Mesendoderm (in vitro differentiated cells): ENCODE measurements around the gene MRPL51.
A peak's percentile ranks its signal among the peaks of the same experiment; 100 is the strongest.
"Not testable (repeated sequence)": the region's sequence is repeated elsewhere in the genome, so short reads cannot be mapped to it uniquely, and the experiment has no call there.

Source experiments
- DNase-seq: peaks from one replicate; pipeline ENCODE4 v3.0.0; 2013
- H2AK5ac ChIP-seq: 2 replicates; pipeline ENCODE4 v1.6.1; 2013; ENCODE audit warnings: low read length, inconsistent platforms
- H2BK120ac ChIP-seq: 2 replicates; pipeline ENCODE4 v1.6.1; 2013; ENCODE audit warnings: low read depth, mild to moderate bottlenecking, low read length, moderate library complexity, mixed read lengths
- H2BK15ac ChIP-seq: replicated peaks from 2 replicates; pipeline ENCODE4 v1.6.1; 2013; ENCODE audit warnings: low read depth, mild to moderate bottlenecking, moderate library complexity
- H2BK5ac ChIP-seq: 2 replicates; pipeline ENCODE4 v1.6.1; 2013; ENCODE audit warnings: low read length, inconsistent platforms
- H3K18ac ChIP-seq: 2 replicates; pipeline ENCODE4 v1.6.1; 2013; ENCODE audit warnings: mild to moderate bottlenecking, low read length, mixed read lengths
- H3K23ac ChIP-seq: one replicate; pipeline ENCODE4 v1.6.1; 2013; ENCODE audit warnings: low read length
- H3K27ac ChIP-seq: 2 replicates; pipeline ENCODE4 v1.5.1; 2013; ENCODE audit warnings: low read depth, mild to moderate bottlenecking, inconsistent platforms, low read length, moderate library complexity
- H3K27me3 ChIP-seq: 2 replicates; pipeline ENCODE4 v1.6.1; 2013; ENCODE audit warnings: low read length, control low read depth, mild to moderate bottlenecking, inconsistent platforms; ENCODE audit not compliant: insufficient read depth, poor library complexity
- H3K36me3 ChIP-seq: 2 replicates; pipeline ENCODE4 v1.6.1; 2013; ENCODE audit warnings: low read length, inconsistent platforms; ENCODE audit not compliant: control insufficient read depth, insufficient read depth
- H3K4ac ChIP-seq: one replicate; pipeline ENCODE4 v1.6.1; 2013; ENCODE audit warnings: low read depth, mild to moderate bottlenecking, low read length, moderate library complexity
- H3K4me1 ChIP-seq: 2 replicates; pipeline ENCODE4 v1.6.1; 2013; ENCODE audit warnings: low read depth, low read length, inconsistent platforms; ENCODE audit not compliant: control insufficient read depth
- H3K4me2 ChIP-seq: 2 replicates; pipeline ENCODE4 v1.6.1; 2013; ENCODE audit warnings: low read length
- H3K4me3 ChIP-seq: 2 replicates; pipeline ENCODE4 v1.5.1; 2013; ENCODE audit warnings: mild to moderate bottlenecking, low read length
- H3K56ac ChIP-seq: one replicate; pipeline ENCODE4 v1.6.1; 2013; ENCODE audit warnings: low read length
- H3K79me1 ChIP-seq: 2 replicates; pipeline ENCODE4 v1.6.1; 2013; ENCODE audit warnings: low read length, inconsistent platforms
- H3K79me2 ChIP-seq: 2 replicates; pipeline ENCODE4 v1.6.1; 2013; ENCODE audit warnings: mild to moderate bottlenecking, low read length; ENCODE audit not compliant: control insufficient read depth, insufficient read depth
- H3K9ac ChIP-seq: 2 replicates; pipeline ENCODE4 v1.6.1; 2013; ENCODE audit warnings: low read length, inconsistent platforms
- H4K5ac ChIP-seq: one replicate; pipeline ENCODE4 v1.6.1; 2013; ENCODE audit warnings: low read length
- H4K8ac ChIP-seq: one replicate; pipeline ENCODE4 v1.6.1; 2013; ENCODE audit warnings: low read depth, mild to moderate bottlenecking, control low read depth, low read length, moderate library complexity
- WGBS: extraction: QIAGEN DNeasy Blood & Tissue Kit; methylation state at CpG from one replicate; pipeline ENCODE4 v1.1.7; 2013; ENCODE audit warnings: low lambda C conversion rate, missing lambda C conversion rate; ENCODE audit not compliant: insufficient coverage; ENCODE audit errors: extremely low coverage; 5-methylcytosine and 5-hydroxymethylcytosine counted together

Gene MRPL51

GRCh38 chr12:6468283-6468575 is 24.8 kb downstream of the MRPL51 start:
- H2BK15ac ChIP-seq = no peak overlapping the region
- peaks cover 9% of the 10 kb centered on the region for H3K79me1 ChIP-seq
- H3K36me3 ChIP-seq = peaks cover 9% of the 10 kb centered on the region
- H3K27me3 ChIP-seq = no peaks in the 10 kb centered on the region
- H3K23ac ChIP-seq = no peak overlapping the region
- no peak overlapping the region for H3K4me2 ChIP-seq
- H2BK120ac ChIP-seq = no peak overlapping the region
- no peak overlapping the region for H3K9ac ChIP-seq
- no peak overlapping the region for H3K4me3 ChIP-seq
- DNase-seq = no peak
- H3K79me2 ChIP-seq = peaks cover 2% of the 10 kb centered on the region
- no peak overlapping the region for H3K56ac ChIP-seq
- no peak overlapping the region for H3K18ac ChIP-seq
- H3K27ac ChIP-seq = no peak overlapping the region
- H2BK5ac ChIP-seq = no peak overlapping the region
- H3K4ac ChIP-seq = no peak overlapping the region
- no peak overlapping the region for H4K8ac ChIP-seq
- H4K5ac ChIP-seq = no peak overlapping the region
- H3K4me1 ChIP-seq = peaks cover 4% of the 10 kb centered on the region
- no peak overlapping the region for H2AK5ac ChIP-seq

- H2BK120ac ChIP-seq, H2AK5ac ChIP-seq, H3K4ac ChIP-seq, H3K23ac ChIP-seq, H3K79me2 ChIP-seq, H4K5ac ChIP-seq, H3K4me1 ChIP-seq, H3K4me3 ChIP-seq, DNase-seq, H3K18ac ChIP-seq, H3K79me1 ChIP-seq, H2BK5ac ChIP-seq, H2BK15ac ChIP-seq, H3K56ac ChIP-seq, H3K9ac ChIP-seq, H3K27me3 ChIP-seq, H3K36me3 ChIP-seq, H4K8ac ChIP-seq, H3K4me2 ChIP-seq, H3K27ac ChIP-seq: not testable (repeated sequence)
- WGBS = no CpG with 5 or more reads among the region's 9 CpGs
These were observed 25.3 kb downstream of the MRPL51 start for GRCh38 chr12:6467571-6468282.

- peaks cover 13% of the 10 kb centered on the region for H3K36me3 ChIP-seq
- not testable (repeated sequence) for H2BK120ac ChIP-seq, H3K18ac ChIP-seq, H3K79me1 ChIP-seq, H3K56ac ChIP-seq, H2BK5ac ChIP-seq, H2BK15ac ChIP-seq, H3K79me2 ChIP-seq, H2AK5ac ChIP-seq, H3K4me1 ChIP-seq, H4K5ac ChIP-seq, H3K27ac ChIP-seq, H3K23ac ChIP-seq, H3K4me3 ChIP-seq, H4K8ac ChIP-seq, H3K9ac ChIP-seq, DNase-seq, H3K4me2 ChIP-seq, H3K27me3 ChIP-seq, H3K4ac ChIP-seq
- no CpG with 5 or more reads among the region's 4 CpGs for WGBS
These were observed 26.3 kb downstream of the MRPL51 start for GRCh38 chr12:6466751-6467150.

GRCh38 chr12:6466184-6466573 is 26.9 kb downstream of the MRPL51 start:
- H3K4me3 ChIP-seq = no peak overlapping the region
- H4K5ac ChIP-seq = no peak overlapping the region
- no peak overlapping the region for H3K4me2 ChIP-seq
- H2AK5ac ChIP-seq = no peak overlapping the region
- no peak overlapping the region for H3K18ac ChIP-seq
- no peaks in the 10 kb centered on the region for H3K27me3 ChIP-seq
- H3K23ac ChIP-seq = no peak overlapping the region
- peaks cover 14% of the 10 kb centered on the region for H3K36me3 ChIP-seq
- H2BK15ac ChIP-seq = no peak overlapping the region
- H3K79me1 ChIP-seq = peaks cover 9% of the 10 kb centered on the region
- H3K9ac ChIP-seq = no peak overlapping the region
- peaks cover 4% of the 10 kb centered on the region for H3K4me1 ChIP-seq
- peaks cover 2% of the 10 kb centered on the region for H3K79me2 ChIP-seq
- H3K4ac ChIP-seq = no peak overlapping the region
- no peak overlapping the region for H2BK5ac ChIP-seq
- H4K8ac ChIP-seq = no peak overlapping the region
- no peak for DNase-seq
- H3K56ac ChIP-seq = no peak overlapping the region
- H2BK120ac ChIP-seq = no peak overlapping the region
- WGBS = no CpG with 5 or more reads among the region's 5 CpGs
- H3K27ac ChIP-seq = no peak overlapping the region

- Histone ChIP-seq H3K4me1 (peaks cover 4% of the 10 kb centered on the region), H3K4me3 (no peak overlapping the region), H3K79me1 (peaks cover 9% of the 10 kb centered on the region), H3K36me3 (peaks cover 14% of the 10 kb centered on the region), H3K4me2 (no peak overlapping the region), H2BK15ac (no peak overlapping the region), H2BK5ac (no peak overlapping the region), H4K8ac (no peak overlapping the region), H3K27me3 (no peaks in the 10 kb centered on the region), H3K79me2 (peaks cover 2% of the 10 kb centered on the region), H4K5ac (no peak overlapping the region), H2AK5ac (no peak overlapping the region), H3K9ac (no peak overlapping the region), H3K27ac (no peak overlapping the region), H2BK120ac (no peak overlapping the region), H3K4ac (no peak overlapping the region), H3K18ac (no peak overlapping the region), H3K23ac (no peak overlapping the region), H3K56ac (no peak overlapping the region)
- WGBS = no CpG with 5 or more reads among the region's 6 CpGs
- DNase-seq = peak; percentile 84
These were observed 27.4 kb downstream of the MRPL51 start for GRCh38 chr12:6465467-6466183.

GRCh38 chr12:6464531-6464930 is 28.5 kb downstream of the MRPL51 start:
- Histone ChIP-seq H4K5ac (no peak overlapping the region), H3K79me1 (peaks cover 6% of the 10 kb centered on the region), H3K18ac (no peak overlapping the region), H3K27ac (no peak overlapping the region), H2AK5ac (no peak overlapping the region), H3K79me2 (peaks cover 2% of the 10 kb centered on the region), H3K36me3 (peaks cover 14% of the 10 kb centered on the region), H3K4me3 (no peak overlapping the region), H3K27me3 (no peaks in the 10 kb centered on the region), H3K23ac (no peak overlapping the region), H3K4ac (no peak overlapping the region), H3K56ac (no peak overlapping the region), H3K4me2 (no peak overlapping the region), H2BK5ac (no peak overlapping the region), H3K4me1 (peaks cover under 1% of the 10 kb centered on the region), H3K9ac (no peak overlapping the region), H2BK15ac (no peak overlapping the region), H4K8ac (no peak overlapping the region), H2BK120ac (no peak overlapping the region)
- DNase-seq = no peak
- WGBS = no CpG with 5 or more reads among the region's 8 CpGs
